ENCODE data around the gene RASD2. TPM values are rescaled to one million over a fixed set of nuclear protein-coding genes. Genes with fewer than 3 reads are reported as not detected.

Gene RASD2
- total RNA-seq, 2 experiments from 2014 or later: 0.19 TPM; not detected in 1

DNA sequence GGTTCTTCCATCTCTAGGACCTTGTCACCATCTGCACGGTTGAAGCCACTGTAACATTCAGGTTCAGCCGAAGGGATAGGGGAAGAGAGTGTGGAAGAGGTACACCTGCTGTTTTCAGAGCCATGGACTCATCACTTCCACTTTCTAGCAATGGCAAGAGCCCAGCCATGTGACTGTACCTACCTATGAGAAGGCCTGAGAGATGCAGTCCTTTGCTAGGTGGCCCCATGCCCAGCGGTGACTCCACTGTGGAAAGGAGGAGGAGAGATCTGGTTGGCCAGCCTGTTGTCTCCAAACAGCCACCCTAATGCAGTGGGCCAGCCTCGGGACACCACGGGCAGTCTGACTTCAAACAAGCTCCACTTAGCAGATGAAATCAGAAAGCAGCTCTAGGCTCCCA lies 16.0 kb downstream of the RASD2 start:
- TF ChIP-seq, protein P1, sequence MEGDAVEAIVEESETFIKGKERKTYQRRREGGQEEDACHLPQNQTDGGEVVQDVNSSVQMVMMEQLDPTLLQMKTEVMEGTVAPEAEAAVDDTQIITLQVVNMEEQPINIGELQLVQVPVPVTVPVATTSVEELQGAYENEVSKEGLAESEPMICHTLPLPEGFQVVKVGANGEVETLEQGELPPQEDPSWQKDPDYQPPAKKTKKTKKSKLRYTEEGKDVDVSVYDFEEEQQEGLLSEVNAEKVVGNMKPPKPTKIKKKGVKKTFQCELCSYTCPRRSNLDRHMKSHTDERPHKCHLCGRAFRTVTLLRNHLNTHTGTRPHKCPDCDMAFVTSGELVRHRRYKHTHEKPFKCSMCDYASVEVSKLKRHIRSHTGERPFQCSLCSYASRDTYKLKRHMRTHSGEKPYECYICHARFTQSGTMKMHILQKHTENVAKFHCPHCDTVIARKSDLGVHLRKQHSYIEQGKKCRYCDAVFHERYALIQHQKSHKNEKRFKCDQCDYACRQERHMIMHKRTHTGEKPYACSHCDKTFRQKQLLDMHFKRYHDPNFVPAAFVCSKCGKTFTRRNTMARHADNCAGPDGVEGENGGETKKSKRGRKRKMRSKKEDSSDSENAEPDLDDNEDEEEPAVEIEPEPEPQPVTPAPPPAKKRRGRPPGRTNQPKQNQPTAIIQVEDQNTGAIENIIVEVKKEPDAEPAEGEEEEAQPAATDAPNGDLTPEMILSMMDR (conservative IDR thresholded peaks at IDR 0.05; ENCODE audit: low read length): no peak
- TF ChIP-seq EZH2phosphoT487 (IDR thresholded peaks at IDR 0.05; ENCODE audit: borderline replicate concordance, low read depth, low read length): no peak
- no peaks in the 10 kb centered on the region for H3K9me2 ChIP-seq (ENCODE audit: insufficient read depth, low read length)
- H3K79me2 ChIP-seq (ENCODE audit: insufficient read depth, low read depth, low read length): no peaks in the 10 kb centered on the region
- H2AFZ ChIP-seq (ENCODE audit: low read length): no peak overlapping the region
- ChIA-PET POLR2A (no interaction called here), CTCF (ENCODE audit: unreplicated experiment) (no interaction called here)
- no peaks in the 10 kb centered on the region for H3K9me3 ChIP-seq (ENCODE audit: low read length)
- H3K4me2 ChIP-seq (ENCODE audit: low read length): no peak overlapping the region
- H3K4me1 ChIP-seq (ENCODE audit: insufficient read depth, low read length, poor library complexity, severe bottlenecking): peaks cover 7% of the 10 kb centered on the region
- H3K27ac ChIP-seq (ENCODE audit: low read depth, low read length, poor library complexity, severe bottlenecking): no peak overlapping the region
- H3K4me3 ChIP-seq (ENCODE audit: low read depth, low read length, poor library complexity, severe bottlenecking): no peak overlapping the region
- no peaks in the 10 kb centered on the region for H4K20me1 ChIP-seq (ENCODE audit: insufficient read depth, low read length)
- no peaks in the 10 kb centered on the region for H3K36me3 ChIP-seq (ENCODE audit: insufficient read depth, low read length)
- BruUV-seq (replicated peaks): no TSS peak
- intact Hi-C loops (cut with micrococcal nuclease; ENCODE audit: unreplicated experiment): no loop called here
- no peak for DNase-seq (ENCODE audit: low spot score)

DNA sequence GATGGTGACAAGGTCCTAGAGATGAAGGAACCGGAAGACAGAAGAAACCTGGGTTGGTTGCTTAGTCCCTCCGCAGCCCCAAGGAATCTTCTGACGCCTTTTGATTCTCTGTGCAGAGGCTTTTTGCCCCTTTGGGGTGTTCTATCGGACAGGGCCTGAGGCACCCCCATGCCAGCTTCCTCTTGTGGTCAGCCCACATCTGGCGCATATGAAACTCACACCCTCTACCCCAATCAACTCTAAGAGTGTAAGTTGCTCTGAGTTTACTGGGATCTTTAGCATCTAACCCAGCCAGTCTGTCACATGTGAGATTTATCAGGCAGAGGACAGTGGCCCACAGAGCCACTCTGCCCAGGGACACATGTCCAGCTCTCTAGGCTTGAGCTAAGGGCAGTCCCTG lies 17.4 kb downstream of the RASD2 start:
- no peak for TF ChIP-seq EZH2phosphoT487 (IDR thresholded peaks at IDR 0.05; ENCODE audit: borderline replicate concordance, low read depth, low read length)
- TF ChIP-seq, protein P1 (conservative IDR thresholded peaks at IDR 0.05; ENCODE audit: low read length): no peak
- peaks cover 2% of the 10 kb centered on the region for H3K4me1 ChIP-seq (ENCODE audit: insufficient read depth, low read length, poor library complexity, severe bottlenecking)
- H3K79me2 ChIP-seq (ENCODE audit: insufficient read depth, low read depth, low read length): no peaks in the 10 kb centered on the region
- H3K9me3 ChIP-seq (ENCODE audit: low read length): no peaks in the 10 kb centered on the region
- intact Hi-C loops (cut with micrococcal nuclease; ENCODE audit: unreplicated experiment): no loop called here
- ChIA-PET CTCF (ENCODE audit: unreplicated experiment) (no interaction called here), POLR2A (no interaction called here)
- no peak overlapping the region for H2AFZ ChIP-seq (ENCODE audit: low read length)
- H4K20me1 ChIP-seq (ENCODE audit: insufficient read depth, low read length): no peaks in the 10 kb centered on the region
- no peak for DNase-seq (ENCODE audit: low spot score)
- H3K9me2 ChIP-seq (ENCODE audit: insufficient read depth, low read length): no peaks in the 10 kb centered on the region
- BruUV-seq (replicated peaks): no TSS peak
- no peak overlapping the region for H3K4me2 ChIP-seq (ENCODE audit: low read length)
- H3K36me3 ChIP-seq (ENCODE audit: insufficient read depth, low read length): no peaks in the 10 kb centered on the region
- no peak overlapping the region for H3K4me3 ChIP-seq (ENCODE audit: low read depth, low read length, poor library complexity, severe bottlenecking)
- no peak overlapping the region for H3K27ac ChIP-seq (ENCODE audit: low read depth, low read length, poor library complexity, severe bottlenecking)

DNA sequence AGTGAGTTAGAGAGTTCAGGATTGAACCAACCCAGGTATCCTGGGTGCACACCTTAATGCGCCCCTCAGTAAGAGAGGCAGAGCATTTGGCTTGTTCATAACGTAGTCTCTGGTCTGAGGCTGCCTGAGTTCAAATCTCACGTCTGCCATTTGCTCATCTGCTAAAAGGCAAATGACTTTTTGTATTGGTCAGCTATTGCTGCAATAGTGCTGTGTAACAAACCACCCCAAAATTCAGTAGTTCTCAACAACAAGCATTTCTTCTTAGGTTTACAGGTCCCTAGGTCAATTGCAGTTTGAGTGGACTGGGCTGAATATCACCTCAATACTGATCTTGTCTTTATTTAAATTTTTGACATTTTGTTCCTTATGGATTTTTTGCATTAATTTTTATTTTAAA lies 18.1 kb downstream of the RASD2 start:
- no peak for DNase-seq (ENCODE audit: low spot score)
- H3K79me2 ChIP-seq (ENCODE audit: insufficient read depth, low read depth, low read length): no peaks in the 10 kb centered on the region
- ChIA-PET POLR2A (no interaction called here), CTCF (ENCODE audit: unreplicated experiment) (no interaction called here)
- TF ChIP-seq EZH2phosphoT487 (IDR thresholded peaks at IDR 0.05; ENCODE audit: borderline replicate concordance, low read depth, low read length): no peak
- TF ChIP-seq, protein P1 (conservative IDR thresholded peaks at IDR 0.05; ENCODE audit: low read length): no peak
- no peak overlapping the region for H2AFZ ChIP-seq (ENCODE audit: low read length)
- H3K4me2 ChIP-seq (ENCODE audit: low read length): no peak overlapping the region
- no peaks in the 10 kb centered on the region for H4K20me1 ChIP-seq (ENCODE audit: insufficient read depth, low read length)
- no peaks in the 10 kb centered on the region for H3K9me2 ChIP-seq (ENCODE audit: insufficient read depth, low read length)
- no TSS peak for BruUV-seq (replicated peaks)
- H3K36me3 ChIP-seq (ENCODE audit: insufficient read depth, low read length): no peaks in the 10 kb centered on the region
- H3K4me3 ChIP-seq (ENCODE audit: low read depth, low read length, poor library complexity, severe bottlenecking): no peak overlapping the region
- intact Hi-C loops (cut with micrococcal nuclease; ENCODE audit: unreplicated experiment): no loop called here
- no peaks in the 10 kb centered on the region for H3K9me3 ChIP-seq (ENCODE audit: low read length)
- no peak overlapping the region for H3K27ac ChIP-seq (ENCODE audit: low read depth, low read length, poor library complexity, severe bottlenecking)
- no peaks in the 10 kb centered on the region for H3K4me1 ChIP-seq (ENCODE audit: insufficient read depth, low read length, poor library complexity, severe bottlenecking)

All from OCI-LY7 (cell line).